CD14-positive monocyte (primary cell): ENCODE measurements around the gene SRPRA. TPM values are rescaled to one million over a fixed set of nuclear protein-coding genes. Genes with fewer than 3 reads are reported as not detected.

ENCODE experiments used
- DNase-seq, 3 donors: peaks; one replicate each; pipeline ENCODE4 v3.0.0-alpha.2; 2011 to 2022
- H2AFZ ChIP-seq: 2 replicates; pipeline ENCODE4 v1.6.0; 2012; ENCODE audit warnings: mild to moderate bottlenecking, low read depth, low read length, inconsistent platforms; ENCODE audit not compliant: insufficient read depth, poor library complexity, severe bottlenecking
- H3K27ac ChIP-seq, 2 donors: 1 replicate in 1 of 2; 2 replicates in 1 of 2; pipeline ENCODE4 v1.5.1; 2012 to 2013; ENCODE audit warnings: low read length in 2 of 2, control low read depth in 1 of 2, inconsistent platforms in 1 of 2, low read depth in 1 of 2, mild to moderate bottlenecking in 1 of 2
- H3K27me3 ChIP-seq, 2 donors: one replicate each; pipeline versions ENCODE4 v1.6.0 to v1.6.1; 2011 to 2013; ENCODE audit warnings: low read length in 2 of 2; ENCODE audit not compliant: control insufficient read depth in 2 of 2, insufficient read depth in 2 of 2
- H3K36me3 ChIP-seq, 2 donors: replicated peaks in 1 of 2; 1 replicate in 1 of 2; 2 replicates in 1 of 2; pipeline versions ENCODE4 v1.5.1 to v1.6.1; 2012 to 2013; ENCODE audit warnings: low read length in 2 of 2, control low read depth in 1 of 2, inconsistent platforms in 1 of 2, mild to moderate bottlenecking in 1 of 2; ENCODE audit not compliant: insufficient read depth in 2 of 2, control insufficient read depth in 1 of 2
- H3K4me1 ChIP-seq, 2 donors: 1 replicate in 1 of 2; 2 replicates in 1 of 2; pipeline versions ENCODE4 v1.5.1 to v1.6.1; 2012 to 2013; ENCODE audit warnings: low read length in 2 of 2, control low read depth in 1 of 2, inconsistent platforms in 1 of 2, mild to moderate bottlenecking in 1 of 2, moderate library complexity in 1 of 2; ENCODE audit not compliant: insufficient read depth in 2 of 2, control insufficient read depth in 1 of 2
- H3K4me2 ChIP-seq: replicated peaks from 2 replicates; pipeline ENCODE3; 2012; ENCODE audit warnings: low read length, moderate library complexity, mild to moderate bottlenecking; ENCODE audit not compliant: poor library complexity, severe bottlenecking; ENCODE audit errors: extremely low read depth
- H3K4me3 ChIP-seq, 3 experiments: fragments of 200-600 bp in 1 of 3; sonication (generic) in 1 of 3; replicated peaks in 1 of 3; 1 replicate in 2 of 3; 2 replicates in 1 of 3; pipeline ENCODE4 v1.5.1; 2011 to 2013; ENCODE audit warnings: low read length in 3 of 3, mild to moderate bottlenecking in 3 of 3, control low read depth in 2 of 3, low read depth in 2 of 3, inconsistent platforms in 1 of 3, moderate library complexity in 1 of 3
- H3K79me2 ChIP-seq: 2 replicates; pipeline ENCODE4 v1.6.0; 2012; ENCODE audit warnings: mild to moderate bottlenecking, control low read depth, inconsistent platforms, low read length, moderate library complexity; ENCODE audit not compliant: insufficient read depth
- H3K9ac ChIP-seq: 2 replicates; pipeline ENCODE4 v1.6.0; 2017; ENCODE audit warnings: low read length, mild to moderate bottlenecking; ENCODE audit not compliant: insufficient read depth, poor library complexity, severe bottlenecking
- H3K9me3 ChIP-seq, 2 donors: replicated peaks in 1 of 2; 1 replicate in 1 of 2; 2 replicates in 1 of 2; pipeline versions ENCODE4 v1.5.1 to v1.6.1; 2012 to 2013; ENCODE audit warnings: low read length in 2 of 2, control low read depth in 1 of 2; ENCODE audit not compliant: control insufficient read depth in 1 of 2, insufficient read depth in 1 of 2
- H4K20me1 ChIP-seq: 2 replicates; pipeline ENCODE4 v1.6.0; 2012; ENCODE audit warnings: mild to moderate bottlenecking, low read length, control low read depth, moderate library complexity; ENCODE audit not compliant: insufficient read depth
- H3K27ac Mint-ChIP-seq, 7 donors: one replicate each; pipeline ENCODE4 v1.8.0; 2020; ENCODE audit warnings: mild to moderate bottlenecking in 7 of 7, mixed read lengths in 7 of 7, moderate library complexity in 6 of 7, inconsistent platforms in 2 of 7
- H3K27me3 Mint-ChIP-seq, 3 donors: one replicate each; pipeline ENCODE4 v1.8.0; 2021 to 2022; ENCODE audit warnings: low read depth in 3 of 3, mild to moderate bottlenecking in 3 of 3, mixed read lengths in 3 of 3, moderate library complexity in 3 of 3, inconsistent platforms in 1 of 3
- H3K36me3 Mint-ChIP-seq, 2 donors: one replicate each; pipeline ENCODE4 v1.8.0; 2020; ENCODE audit warnings: mixed read lengths in 2 of 2, inconsistent platforms in 1 of 2, mild to moderate bottlenecking in 1 of 2
- H3K4me1 Mint-ChIP-seq: one replicate; pipeline ENCODE4 v1.8.0; 2020; ENCODE audit warnings: mild to moderate bottlenecking, mixed read lengths
- H3K4me3 Mint-ChIP-seq, 2 donors: one replicate each; pipeline ENCODE4 v1.8.0; 2020; ENCODE audit warnings: mild to moderate bottlenecking in 2 of 2, mixed read lengths in 2 of 2, moderate library complexity in 1 of 2
- H3K9me3 Mint-ChIP-seq, 7 donors: one replicate each; pipeline ENCODE4 v1.8.0; 2020 to 2022; ENCODE audit warnings: mixed read lengths in 7 of 7, mild to moderate bottlenecking in 6 of 7, moderate library complexity in 6 of 7, inconsistent platforms in 2 of 7
- WGBS: methylation state at CpG from one replicate; pipeline ENCODE4 v1.1.5; 2013; ENCODE audit warnings: missing lambda C conversion rate; ENCODE audit not compliant: insufficient coverage; 5-methylcytosine and 5-hydroxymethylcytosine counted together
- intact Hi-C, 2 donors: fragments of 100-400 bp; cut with micrococcal nuclease; formaldehyde crosslinking; loops; one replicate each; pipeline versions ENCODE4 v1.15.0 to v1.15.1; 2023
- polyA plus RNA-seq, 3 donors: library from polyadenylated mRNA; depleted of rRNA in 1 of 3; unstranded in 2 of 3; stranded (reverse) in 1 of 3; fragments of 300-500 nt in 2 of 3; fragments of >200 nt in 1 of 3; fragmentation: Illumina TruSeq in 2 of 3; gene quantifications; 1 replicate in 2 of 3; 2 replicates in 1 of 3; pipeline ENCODE4 v1.2.3, GENCODE V29; 2012 to 2021
- small RNA-seq: library from RNA; depleted of rRNA; stranded (forward); fragments of <200 nt; gene quantifications from one replicate; pipeline ENCODE3, GENCODE V24; 2012; ENCODE audit warnings: low read depth; ENCODE audit not compliant: insufficient read length
- TF ChIP-seq, protein P1 (sequence below): fragments of 200-600 bp; IDR thresholded peaks from one replicate; pipeline ENCODE4 v1.8.0; 2022; ENCODE audit warnings: antibody characterized with exemption, mild to moderate bottlenecking

The SRPRA gene
- polyA plus RNA-seq, 3 donors, result 68.7 to 123 (median 87.6) TPM

DNA sequence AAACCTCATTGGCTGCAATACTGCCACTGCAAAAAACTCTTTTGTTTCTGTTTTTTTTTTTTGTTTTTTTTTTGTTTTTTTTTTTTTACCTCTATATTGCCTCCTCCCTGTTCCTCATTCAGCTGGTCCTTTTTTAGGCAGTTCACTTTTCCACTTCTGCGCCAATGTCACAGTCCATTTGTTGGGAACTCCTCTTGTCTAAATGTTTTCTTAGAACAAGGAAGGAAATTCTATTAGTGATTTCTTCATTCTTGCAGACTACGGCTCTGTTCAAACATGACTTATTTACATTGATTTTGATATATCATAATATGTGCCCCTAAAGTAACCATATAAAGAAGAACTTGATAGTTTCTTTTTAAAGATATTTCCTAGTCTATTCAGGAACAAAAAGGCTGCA, 54.3 kb downstream of the SRPRA start:
- Mint-ChIP-seq H3K9me3 (no peaks in the 10 kb centered on the region), H3K36me3 (peaks cover 2 to 8% of the 10 kb centered on the region in 2 donors), H3K27me3 (peaks cover 0 to 5% (median 0%) of the 10 kb centered on the region in 3 donors), H3K4me1 (peaks cover 75% of the 10 kb centered on the region), H3K27ac (peak overlapping the region; percentile 40 to 88 (median 72)), H3K4me3 (peak overlapping the region; percentile 31 to 57)
- TF ChIP-seq, protein P1, sequence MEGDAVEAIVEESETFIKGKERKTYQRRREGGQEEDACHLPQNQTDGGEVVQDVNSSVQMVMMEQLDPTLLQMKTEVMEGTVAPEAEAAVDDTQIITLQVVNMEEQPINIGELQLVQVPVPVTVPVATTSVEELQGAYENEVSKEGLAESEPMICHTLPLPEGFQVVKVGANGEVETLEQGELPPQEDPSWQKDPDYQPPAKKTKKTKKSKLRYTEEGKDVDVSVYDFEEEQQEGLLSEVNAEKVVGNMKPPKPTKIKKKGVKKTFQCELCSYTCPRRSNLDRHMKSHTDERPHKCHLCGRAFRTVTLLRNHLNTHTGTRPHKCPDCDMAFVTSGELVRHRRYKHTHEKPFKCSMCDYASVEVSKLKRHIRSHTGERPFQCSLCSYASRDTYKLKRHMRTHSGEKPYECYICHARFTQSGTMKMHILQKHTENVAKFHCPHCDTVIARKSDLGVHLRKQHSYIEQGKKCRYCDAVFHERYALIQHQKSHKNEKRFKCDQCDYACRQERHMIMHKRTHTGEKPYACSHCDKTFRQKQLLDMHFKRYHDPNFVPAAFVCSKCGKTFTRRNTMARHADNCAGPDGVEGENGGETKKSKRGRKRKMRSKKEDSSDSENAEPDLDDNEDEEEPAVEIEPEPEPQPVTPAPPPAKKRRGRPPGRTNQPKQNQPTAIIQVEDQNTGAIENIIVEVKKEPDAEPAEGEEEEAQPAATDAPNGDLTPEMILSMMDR, result no peak
- peaks cover 83% of the 10 kb centered on the region for H3K79me2 ChIP-seq
- H2AFZ ChIP-seq, result peak overlapping the region; percentile 45
- DNase-seq, result peak; percentile 7 to 37 (median 34)
- H3K9ac ChIP-seq, result no peak overlapping the region
- H3K4me1 ChIP-seq, result peaks cover 61 to 63% of the 10 kb centered on the region in 2 donors
- H3K27me3 ChIP-seq, result no peaks in the 10 kb centered on the region
- H4K20me1 ChIP-seq, result peaks cover 34% of the 10 kb centered on the region
- intact Hi-C loops, result loop anchor here (5.0 to 10.0 kb wide), 2 partner anchors 53 to 620 kb away; partner anchors contain the start of genes FOXRED1 (in 1 of the 2), SRPRA (in 1 of the 2) and STT3A (in 1 of the 2)
- no CpG with 5 or more reads among the region's 2 CpGs for WGBS
- no peaks in the 10 kb centered on the region for H3K9me3 ChIP-seq
- peak overlapping the region in 1 of 2 donors; percentile 66 for H3K27ac ChIP-seq
- peaks cover 2 to 5% of the 10 kb centered on the region in 2 donors for H3K36me3 ChIP-seq
- H3K4me2 ChIP-seq, result peak overlapping the region; percentile 61
- H3K4me3 ChIP-seq, result peak overlapping the region in 1 of 3 experiments; percentile 45

Small RNA genes within 50 kb of the gene (small RNA-seq; reads per million reads assigned to genes)
- gene RN7SL351P, result not detected
- not detected for gene RNU4-86P

Other genes with a start within 250 kb of the SRPRA start
- under 1 TPM in 1 of 3 donors, not detected in 2; 0.01 TPM for gene CDON, start 206.0 kb downstream of the SRPRA start, polyA plus RNA-seq
- gene RPUSD4, start 57.2 kb downstream of the SRPRA start, polyA plus RNA-seq, result 10 to 100 TPM in 2 of 3 donors, 1 to 10 TPM in 1; 9.0 to 15.5 (median 10.3) TPM
- gene FAM118B, start 57.1 kb downstream of the SRPRA start, polyA plus RNA-seq, result 10 to 100 TPM; 13.6 to 18.7 (median 16.5) TPM
- gene FOXRED1, start 259 bp upstream of the SRPRA start, polyA plus RNA-seq, result 10 to 100 TPM; 15.2 to 18.0 (median 15.4) TPM
- 10 to 100 TPM in 2 of 3 donors, 1 to 10 TPM in 1; 7.0 to 13.8 (median 11.1) TPM for gene TIRAP, start 14.2 kb upstream of the SRPRA start, polyA plus RNA-seq
- gene DCPS, start 35.2 kb upstream of the SRPRA start, polyA plus RNA-seq, result 10 to 100 TPM; 26.3 to 30.7 (median 30.4) TPM
- 10 to 100 TPM in 2 of 3 donors, 1 to 10 TPM in 1; 7.8 to 14.3 (median 10.1) TPM for gene ST3GAL4, start 86.8 kb upstream of the SRPRA start, polyA plus RNA-seq